ENCODE measurements around the gene RHCG.

DNA sequence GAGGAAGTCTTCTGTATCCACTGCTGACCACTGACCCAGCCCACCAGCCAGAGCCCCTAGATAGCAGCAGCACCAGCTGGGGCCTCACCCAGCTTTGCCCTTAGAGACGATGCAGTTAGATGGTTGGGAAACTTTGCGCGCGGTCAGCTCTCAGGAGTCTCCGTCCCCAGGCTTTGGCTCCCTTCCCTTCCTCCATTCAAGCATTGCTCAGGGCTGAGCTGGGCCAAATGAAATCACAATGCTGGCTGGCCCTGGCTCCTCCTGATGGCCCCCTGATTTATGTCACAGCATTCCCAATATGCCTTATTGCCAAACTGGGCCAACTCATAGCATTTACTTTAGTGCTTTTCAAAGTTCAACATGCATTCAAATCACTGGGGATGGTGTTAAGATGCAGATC, 34.6 kb upstream of the RHCG start:
- TF ChIP-seq CTCF (IDR thresholded peaks at IDR 0.05) (no peak), ZFX (IDR thresholded peaks at IDR 0.05; ENCODE audit: borderline replicate concordance) (no peak)

Measured in 22Rv1 (cell line).